ENCODE data around the gene KLHL22.
"Not testable (repeated sequence)": the region's sequence is repeated elsewhere in the genome, so short reads cannot be mapped to it uniquely, and the experiment has no call there.

Gene KLHL22

GRCh38 chr22:20420157-20420842 lies 75.3 kb downstream of the KLHL22 start:
- no peak for DNase-seq (ENCODE audit: low read depth, low spot score)

GRCh38 chr22:20419664-20419951 lies 76.0 kb downstream of the KLHL22 start:
- no peak for DNase-seq (ENCODE audit: low read depth, low spot score)

- DNase-seq (ENCODE audit: low read depth, low spot score) = peak; percentile 90
These were observed 77.3 kb downstream of the KLHL22 start for GRCh38 chr22:20418211-20418788.

GRCh38 chr22:20415699-20416098 lies 79.9 kb downstream of the KLHL22 start:
- not testable (repeated sequence) for DNase-seq (ENCODE audit: low read depth, low spot score)

GRCh38 chr22:20415241-20415640 lies 80.4 kb downstream of the KLHL22 start:
- DNase-seq (ENCODE audit: low read depth, low spot score) = not testable (repeated sequence)

GRCh38 chr22:20414450-20414849 lies 81.1 kb downstream of the KLHL22 start:
- no peak for DNase-seq (ENCODE audit: low read depth, low spot score)

GRCh38 chr22:20414059-20414440 lies 81.5 kb downstream of the KLHL22 start:
- DNase-seq (ENCODE audit: low read depth, low spot score) = no peak

- DNase-seq (ENCODE audit: low read depth, low spot score) = no peak
These were observed 82.2 kb downstream of the KLHL22 start for GRCh38 chr22:20413217-20414058.

GRCh38 chr22:20412474-20413216 lies 83.0 kb downstream of the KLHL22 start:
- no peak for DNase-seq (ENCODE audit: low read depth, low spot score)

GRCh38 chr22:20409385-20409784 lies 86.2 kb downstream of the KLHL22 start:
- not testable (repeated sequence) for DNase-seq (ENCODE audit: low read depth, low spot score)

GRCh38 chr22:20408891-20409290 lies 86.7 kb downstream of the KLHL22 start:
- DNase-seq (ENCODE audit: low read depth, low spot score) = no peak

- DNase-seq (ENCODE audit: low read depth, low spot score) = no peak
These were observed 87.8 kb downstream of the KLHL22 start for GRCh38 chr22:20407829-20408228.

- no peak for DNase-seq (ENCODE audit: low read depth, low spot score)
These were observed 88.7 kb downstream of the KLHL22 start for GRCh38 chr22:20406686-20407408.

GRCh38 chr22:20405931-20406685 lies 89.5 kb downstream of the KLHL22 start:
- DNase-seq (ENCODE audit: low read depth, low spot score) = no peak

- no peak for DNase-seq (ENCODE audit: low read depth, low spot score)
These were observed 90.2 kb downstream of the KLHL22 start for GRCh38 chr22:20405291-20405930.

GRCh38 chr22:20404881-20405280 lies 90.7 kb downstream of the KLHL22 start:
- no peak for DNase-seq (ENCODE audit: low read depth, low spot score)

GRCh38 chr22:20403779-20404140 lies 91.8 kb downstream of the KLHL22 start:
- no peak for DNase-seq (ENCODE audit: low read depth, low spot score)

GRCh38 chr22:20402960-20403778 lies 92.4 kb downstream of the KLHL22 start:
- no peak for DNase-seq (ENCODE audit: low read depth, low spot score)

GRCh38 chr22:20401376-20402014 lies 94.1 kb downstream of the KLHL22 start:
- no peak for DNase-seq (ENCODE audit: low read depth, low spot score)

Measured in ELF-1 (cell line).